Activated naive CD8-positive, alpha-beta T cell treated with anti-CD3 and anti-CD28 coated beads, Interleukin-2, amount 10 ng/mL, durations not matched to agents 7 days and 5 days (primary cell): ENCODE results near the gene WDR90. TPM values are rescaled to one million over a fixed set of nuclear protein-coding genes. Genes with fewer than 3 reads are reported as not detected.
"Not testable (repeated sequence)": the region's sequence is repeated elsewhere in the genome, so short reads cannot be mapped to it uniquely, and the experiment has no call there.

Experiments
- ATAC-seq: fragments of 150-1000 bp; cut with Tn5 transposase; one replicate; pipeline ENCODE4 v1.10.0; 2021; ENCODE audit warnings: low read depth, moderate library complexity
- POLR2A ChIA-PET: fragments of 350-600 bp; sonication (Branson Sonifier 250); formaldehyde crosslinking; loops from one replicate; lab custom pipeline; 2021; ENCODE audit warnings: antibody characterized with exemption; lab: Charles Lee
- DNase-seq: peaks from one replicate; pipeline ENCODE4 v3.0.0; 2021
- H3K27ac Mint-ChIP-seq: one replicate; pipeline ENCODE4 v1.8.0; 2022; ENCODE audit warnings: mild to moderate bottlenecking, mixed read lengths
- H3K27me3 Mint-ChIP-seq: one replicate; pipeline ENCODE4 v1.8.0; 2022; ENCODE audit warnings: mild to moderate bottlenecking, moderate library complexity, mixed read lengths
- H3K36me3 Mint-ChIP-seq: one replicate; pipeline ENCODE4 v1.8.0; 2021; ENCODE audit warnings: mild to moderate bottlenecking, mixed read lengths
- H3K4me1 Mint-ChIP-seq: one replicate; pipeline ENCODE4 v1.8.0; 2021; ENCODE audit warnings: mixed read lengths
- H3K4me3 Mint-ChIP-seq: one replicate; pipeline ENCODE4 v1.8.0; 2022; ENCODE audit warnings: mild to moderate bottlenecking, moderate library complexity, mixed read lengths
- H3K9me3 Mint-ChIP-seq: one replicate; pipeline ENCODE4 v1.8.0; 2021; ENCODE audit warnings: mixed read lengths
- total RNA-seq, 2 experiments: library from RNA; stranded (reverse); gene quantifications; one replicate each; pipeline ENCODE4 v1.2.3, GENCODE V29; 2021

WDR90 gene
- total RNA-seq, 2 experiments from 2014 or later = 73.2 to 79.1 TPM

- not testable (repeated sequence) for H3K36me3 Mint-ChIP-seq, H3K4me1 Mint-ChIP-seq, ATAC-seq, H3K27ac Mint-ChIP-seq, H3K4me3 Mint-ChIP-seq, DNase-seq, H3K9me3 Mint-ChIP-seq
- H3K27me3 Mint-ChIP-seq = peaks cover 31% of the 10 kb centered on the region
- POLR2A ChIA-PET = interaction anchor here (0.7 to 1.2 kb wide), 4 partner anchors 15 to 73 kb away, joined by 3 to 7 read pairs (median 4); no protein-coding TSS in a partner anchor
Observed at GRCh38 chr16:712740-713250, 63.6 kb downstream of the WDR90 start.

DNA sequence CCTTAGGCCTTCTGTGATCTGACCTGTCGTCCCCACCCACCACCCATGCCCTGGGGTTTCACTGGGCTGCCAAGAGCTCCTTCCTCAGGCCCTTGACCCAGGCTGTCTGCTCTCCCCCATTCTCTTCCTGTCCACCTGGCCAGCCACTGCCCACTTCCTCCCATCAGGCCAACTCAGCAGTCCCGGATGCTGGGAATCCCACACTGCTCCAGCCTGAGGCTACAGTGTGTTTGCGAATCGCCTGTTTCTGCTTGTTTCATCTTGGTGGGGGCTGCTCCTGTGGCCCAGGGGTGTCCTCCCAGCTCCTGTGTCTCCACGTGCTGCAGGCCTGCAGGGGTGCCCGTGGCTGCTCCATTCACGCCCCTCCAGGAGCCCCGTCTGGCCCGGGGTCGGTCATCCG, 64.9 kb downstream of the WDR90 start:
- Mint-ChIP-seq H3K27ac (no peak overlapping the region), H3K27me3 (peaks cover 20% of the 10 kb centered on the region), H3K36me3 (no peaks in the 10 kb centered on the region), H3K4me3 (no peak overlapping the region), H3K4me1 (peaks cover 4% of the 10 kb centered on the region), H3K9me3 (no peaks in the 10 kb centered on the region)
- POLR2A ChIA-PET = interaction anchor here (0.6 to 2.1 kb wide), 2 partner anchors 39 to 74 kb away, joined by 3 to 6 read pairs; partner anchors contain the start of genes CHTF18 and RPUSD1
- no peak for ATAC-seq
- no peak for DNase-seq

DNA sequence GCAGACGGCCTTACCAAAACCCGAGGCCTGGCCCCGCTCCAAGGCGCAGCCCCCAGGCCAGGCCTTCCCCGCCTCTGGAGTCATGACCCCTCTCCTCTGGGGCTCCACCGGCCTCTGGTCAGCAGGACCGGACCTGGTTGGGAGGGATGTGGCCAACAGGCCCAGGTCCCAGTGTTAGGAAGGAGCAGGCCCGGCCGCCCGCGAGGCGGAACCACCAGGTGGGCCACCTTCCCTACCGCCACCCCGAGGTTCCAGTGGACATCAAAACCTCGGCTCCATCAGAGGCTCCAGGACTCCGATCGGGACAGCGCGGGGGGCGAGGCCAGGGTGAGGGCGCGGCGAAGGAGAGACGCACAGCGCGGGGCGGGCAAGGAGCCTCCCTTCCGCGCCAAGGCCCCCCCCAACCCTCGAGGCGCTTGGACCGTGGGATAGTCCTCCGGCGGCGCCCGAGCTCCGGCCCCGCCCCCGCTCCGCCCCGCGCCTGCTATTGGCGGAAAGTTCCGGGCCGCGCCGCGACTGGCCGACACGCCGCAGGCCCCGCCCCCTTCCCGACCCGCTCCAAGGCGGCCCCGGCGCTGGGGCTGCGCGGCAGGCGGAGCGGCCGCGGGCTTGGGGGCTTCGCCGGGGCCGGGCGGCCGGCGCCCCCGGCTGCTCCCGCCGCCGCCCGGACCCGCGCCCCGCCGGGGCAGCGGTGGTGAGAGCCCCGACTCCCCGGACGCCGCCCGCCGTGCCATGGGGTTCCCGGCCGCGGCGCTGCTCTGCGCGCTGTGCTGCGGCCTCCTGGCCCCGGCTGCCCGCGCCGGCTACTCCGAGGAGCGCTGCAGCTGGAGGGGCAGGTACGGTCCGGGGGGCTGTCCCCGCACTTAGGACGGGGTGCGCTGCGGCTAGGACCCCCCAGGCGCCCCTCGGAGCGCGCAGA, 65.7 kb downstream of the WDR90 start, which contains the start of gene METRN:
METRN (plus strand) TSS at position 561 of the 919 bp plus-strand sequence; CDS start at position 733, 172 bp downstream.
- Mint-ChIP-seq H3K27me3 (peaks cover 14% of the 10 kb centered on the region), H3K27ac (no peak within 1 kb of the TSS)
- POLR2A ChIA-PET = interaction anchor here (0.6 to 2.3 kb wide), 6 partner anchors 10 to 1219 kb away, joined by 3 to 11 read pairs (median 5); partner anchors contain the start of genes CHTF18, CIAO3 and RPUSD1

DNA sequence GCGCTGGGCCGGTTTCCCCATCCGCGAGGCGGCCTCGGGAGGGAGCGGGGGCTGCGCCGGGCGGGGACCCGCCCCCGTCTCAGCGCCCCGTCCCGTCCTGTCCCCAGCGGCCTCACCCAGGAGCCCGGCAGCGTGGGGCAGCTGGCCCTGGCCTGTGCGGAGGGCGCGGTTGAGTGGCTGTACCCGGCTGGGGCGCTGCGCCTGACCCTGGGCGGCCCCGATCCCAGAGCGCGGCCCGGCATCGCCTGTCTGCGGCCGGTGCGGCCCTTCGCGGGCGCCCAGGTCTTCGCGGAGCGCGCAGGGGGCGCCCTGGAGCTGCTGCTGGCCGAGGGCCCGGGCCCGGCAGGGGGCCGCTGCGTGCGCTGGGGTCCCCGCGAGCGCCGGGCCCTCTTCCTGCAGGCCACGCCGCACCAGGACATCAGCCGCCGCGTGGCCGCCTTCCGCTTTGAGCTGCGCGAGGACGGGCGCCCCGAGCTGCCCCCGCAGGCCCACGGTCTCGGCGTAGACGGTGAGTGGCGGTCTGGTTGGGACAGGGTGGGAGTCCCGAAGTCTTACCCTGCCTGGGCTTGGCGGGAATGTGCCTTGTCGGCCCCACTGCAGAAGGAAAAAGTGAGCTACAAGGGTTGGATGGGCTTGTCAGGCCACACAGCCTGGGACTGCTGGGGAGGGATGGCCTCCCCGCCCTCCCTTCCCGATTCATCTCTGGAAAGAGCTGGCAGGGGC, 66.5 kb downstream of the WDR90 start:
- no peak overlapping the region for H3K27ac Mint-ChIP-seq
- POLR2A ChIA-PET = interaction anchor here (0.6 to 2.3 kb wide), 7 partner anchors 9 to 1218 kb away, joined by 3 to 11 read pairs (median 5); partner anchors contain the start of genes CHTF18, CIAO3 and RPUSD1
- H3K36me3 Mint-ChIP-seq = no peaks in the 10 kb centered on the region
- no peaks in the 10 kb centered on the region for H3K9me3 Mint-ChIP-seq
- H3K4me3 Mint-ChIP-seq = peak overlapping the region; percentile 25
- peak; percentile 9 for ATAC-seq
- H3K4me1 Mint-ChIP-seq = peaks cover 7% of the 10 kb centered on the region
- no peak for DNase-seq
- peaks cover 14% of the 10 kb centered on the region for H3K27me3 Mint-ChIP-seq

More for the DNA sequence above, 65.7 kb downstream of the WDR90 start, which contains the start of gene METRN:
- peak; percentile 84 for ATAC-seq
- Mint-ChIP-seq H3K4me3 (peak within 1 kb of the TSS; percentile 25), H3K9me3 (no peaks in the 10 kb centered on the region), H3K36me3 (no peaks in the 10 kb centered on the region), H3K4me1 (peaks cover 4% of the 10 kb centered on the region)
- peak; percentile 97 for DNase-seq

DNA sequence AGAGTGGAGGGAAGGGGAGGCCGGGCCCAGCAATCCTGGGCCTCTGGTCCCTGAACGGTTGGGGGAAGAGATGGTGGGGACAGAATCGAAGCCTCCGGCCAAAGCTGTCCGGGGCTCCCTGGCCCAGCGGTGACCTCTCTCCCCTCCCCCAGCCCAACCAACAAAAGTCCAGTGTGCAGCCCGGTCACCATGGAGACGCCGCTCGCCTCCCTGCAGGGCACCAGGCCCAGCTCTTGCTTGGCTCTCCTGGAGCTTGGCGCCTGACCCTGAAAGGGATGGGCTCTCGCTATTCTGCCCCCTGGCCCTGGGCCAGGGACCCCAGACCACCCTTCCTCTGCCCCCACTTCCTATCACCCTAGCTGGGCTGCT, 67.0 kb downstream of the WDR90 start:
- Mint-ChIP-seq H3K4me1 (peaks cover 7% of the 10 kb centered on the region), H3K27me3 (peaks cover 13% of the 10 kb centered on the region), H3K4me3 (peak overlapping the region; percentile 42), H3K36me3 (no peaks in the 10 kb centered on the region), H3K27ac (no peak overlapping the region), H3K9me3 (no peaks in the 10 kb centered on the region)
- ATAC-seq (no peak), DNase-seq (no peak)
- POLR2A ChIA-PET = interaction anchor here (1.0 to 2.3 kb wide), 5 partner anchors 9 to 24 kb away, joined by 3 to 11 read pairs (median 5); partner anchors contain the start of gene CIAO3

DNA sequence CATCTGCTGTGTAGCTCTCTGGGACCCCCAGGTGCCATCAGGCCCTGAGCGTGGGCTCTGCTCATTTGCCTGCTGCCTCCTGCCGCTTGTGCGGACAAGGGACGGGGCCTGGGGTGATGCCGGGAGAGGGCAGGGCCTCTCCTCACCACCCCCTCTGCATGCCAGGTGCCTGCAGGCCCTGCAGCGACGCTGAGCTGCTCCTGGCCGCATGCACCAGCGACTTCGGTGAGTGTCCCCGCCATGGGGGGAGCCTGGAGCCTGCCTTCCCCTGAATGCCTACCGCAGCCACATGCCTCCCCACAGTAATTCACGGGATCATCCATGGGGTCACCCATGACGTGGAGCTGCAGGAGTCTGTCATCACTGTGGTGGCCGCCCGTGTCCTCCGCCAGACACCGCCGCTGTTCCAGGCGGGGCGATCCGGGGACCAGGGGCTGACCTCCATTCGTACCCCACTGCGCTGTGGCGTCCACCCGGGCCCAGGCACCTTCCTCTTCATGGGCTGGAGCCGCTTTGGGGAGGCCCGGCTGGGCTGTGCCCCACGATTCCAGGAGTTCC, 67.7 kb downstream of the WDR90 start:
- Mint-ChIP-seq H3K4me3 (no peak overlapping the region), H3K4me1 (peaks cover 7% of the 10 kb centered on the region), H3K9me3 (no peaks in the 10 kb centered on the region), H3K27me3 (peaks cover 12% of the 10 kb centered on the region), H3K36me3 (no peaks in the 10 kb centered on the region), H3K27ac (no peak overlapping the region)
- no peak for ATAC-seq
- POLR2A ChIA-PET = interaction anchor here (1.1 to 2.3 kb wide), 3 partner anchors 10 to 21 kb away, joined by 3 to 11 read pairs (median 5); no protein-coding TSS in a partner anchor
- no peak for DNase-seq

Other genes with a start within 250 kb of the WDR90 start
- 1 to 10 TPM; 5.6 to 7.9 TPM for gene DECR2, start 247.5 kb upstream of the WDR90 start, total RNA-seq
- 10 to 100 TPM; 28.8 to 29.3 TPM for gene RAB11FIP3, start 223.7 kb upstream of the WDR90 start, total RNA-seq
- 10 to 100 TPM; 83.5 to 87.4 TPM for gene CAPN15, start 121.7 kb upstream of the WDR90 start, total RNA-seq
- gene PRR35, start 89.0 kb upstream of the WDR90 start, total RNA-seq = not detected
- gene NHLRC4, start 82.4 kb upstream of the WDR90 start, total RNA-seq = 1 to 10 TPM; 3.0 to 3.6 TPM
- 10 to 100 TPM; 46.3 to 54.3 TPM for gene PIGQ, start 79.4 kb upstream of the WDR90 start, total RNA-seq
- 10 to 100 TPM; 15.1 to 18.2 TPM for gene RAB40C, start 59.3 kb upstream of the WDR90 start, total RNA-seq
- gene WFIKKN1, start 18.4 kb upstream of the WDR90 start, total RNA-seq = under 1 TPM; 0.47 to 0.60 TPM
- 10 to 100 TPM; 75.7 to 81.2 TPM for gene METTL26, start 13.1 kb upstream of the WDR90 start, total RNA-seq
- 10 to 100 TPM; 35.4 to 43.0 TPM for gene MCRIP2, start 7.5 kb upstream of the WDR90 start, total RNA-seq
- 100 to 1,000 TPM; 173 to 183 TPM for gene RHOT2, start 18.8 kb downstream of the WDR90 start, total RNA-seq
- 1 to 10 TPM; 1.1 to 1.7 TPM for gene RHBDL1, start 26.3 kb downstream of the WDR90 start, total RNA-seq
- 10 to 100 TPM; 74.3 to 93.3 TPM for gene STUB1, start 31.0 kb downstream of the WDR90 start, total RNA-seq
- gene JMJD8, start 35.0 kb downstream of the WDR90 start, total RNA-seq = 10 to 100 TPM; 34.0 to 38.3 TPM
- 10 to 100 TPM; 18.7 to 20.3 TPM for gene WDR24, start 41.0 kb downstream of the WDR90 start, total RNA-seq
- 10 to 100 TPM; 15.9 to 21.8 TPM for gene FBXL16, start 56.4 kb downstream of the WDR90 start, total RNA-seq
- gene METRN, start 65.8 kb downstream of the WDR90 start, total RNA-seq = 10 to 100 TPM; 10.0 to 12.4 TPM
- 10 to 100 TPM; 21.6 to 23.2 TPM for gene ANTKMT, start 71.8 kb downstream of the WDR90 start, total RNA-seq
- gene CCDC78, start 77.1 kb downstream of the WDR90 start, total RNA-seq = 1 to 10 TPM; 5.8 to 6.1 TPM
- gene HAGHL, start 77.7 kb downstream of the WDR90 start, total RNA-seq = 10 to 100 TPM; 25.8 to 34.2 TPM
- gene CIAO3, start 91.6 kb downstream of the WDR90 start, total RNA-seq = 10 to 100 TPM; 39.6 to 42.4 TPM
- gene MSLN, start 111.4 kb downstream of the WDR90 start, total RNA-seq = not detected
- gene RPUSD1, start 139.0 kb downstream of the WDR90 start, total RNA-seq = 10 to 100 TPM; 25.1 to 26.6 TPM
- gene CHTF18, start 139.3 kb downstream of the WDR90 start, total RNA-seq = 10 to 100 TPM; 92.8 to 94.2 TPM
- not detected for gene GNG13, start 151.4 kb downstream of the WDR90 start, total RNA-seq